HG03457 (cell line): Measurements from ENCODE around the gene APBA2.

Experiments
- ATAC-seq: cut with Tn5 transposase; IDR thresholded peaks from one replicate; pipeline ENCODE4 v1.9.1; 2021; ENCODE audit warnings: moderate number of reproducible peaks; ENCODE audit not compliant: unreplicated experiment

APBA2 gene

GRCh38 chr15:29128671-29129070 lies 242.9 kb downstream of the APBA2 start:
- no peak for ATAC-seq

GRCh38 chr15:29129221-29129620 lies 243.4 kb downstream of the APBA2 start:
- ATAC-seq: no peak

- ATAC-seq: no peak
Measured at GRCh38 chr15:29129926-29130325, 244.2 kb downstream of the APBA2 start.

- ATAC-seq: no peak
Measured at GRCh38 chr15:29130476-29130875, 244.7 kb downstream of the APBA2 start.

- ATAC-seq: no peak
Measured at GRCh38 chr15:29130951-29131839, 245.4 kb downstream of the APBA2 start.

GRCh38 chr15:29131840-29132420 lies 246.2 kb downstream of the APBA2 start:
- no peak for ATAC-seq

- ATAC-seq: no peak
Measured at GRCh38 chr15:29132735-29133181, 247.0 kb downstream of the APBA2 start.

- ATAC-seq: no peak
Measured at GRCh38 chr15:29133321-29133720, 247.5 kb downstream of the APBA2 start.

- ATAC-seq: no peak
Measured at GRCh38 chr15:29133791-29134190, 248.0 kb downstream of the APBA2 start.

- no peak for ATAC-seq
Measured at GRCh38 chr15:29134239-29134638, 248.5 kb downstream of the APBA2 start.

- no peak for ATAC-seq
Measured at GRCh38 chr15:29134641-29135308, 249.0 kb downstream of the APBA2 start.

GRCh38 chr15:29135309-29135657 lies 249.5 kb downstream of the APBA2 start:
- ATAC-seq: no peak

- ATAC-seq: no peak
Measured at GRCh38 chr15:29135702-29136646, 250.2 kb downstream of the APBA2 start.

GRCh38 chr15:29138260-29138659 lies 252.5 kb downstream of the APBA2 start:
- ATAC-seq: no peak

- no peak for ATAC-seq
Measured at GRCh38 chr15:29139072-29139471, 253.3 kb downstream of the APBA2 start.

GRCh38 chr15:29139540-29140459 lies 254.0 kb downstream of the APBA2 start:
- ATAC-seq: no peak

- ATAC-seq: no peak
Measured at GRCh38 chr15:29140475-29141307, 254.9 kb downstream of the APBA2 start.

- ATAC-seq: no peak
Measured at GRCh38 chr15:29141308-29142128, 255.7 kb downstream of the APBA2 start.
